Measurements from ENCODE around the gene NCMAP. TPM values are rescaled to one million over a fixed set of nuclear protein-coding genes. Genes with fewer than 3 reads are reported as not detected.

Gene NCMAP
- total RNA-seq, 1 donor from 2014 or later: 9.2 TPM

DNA sequence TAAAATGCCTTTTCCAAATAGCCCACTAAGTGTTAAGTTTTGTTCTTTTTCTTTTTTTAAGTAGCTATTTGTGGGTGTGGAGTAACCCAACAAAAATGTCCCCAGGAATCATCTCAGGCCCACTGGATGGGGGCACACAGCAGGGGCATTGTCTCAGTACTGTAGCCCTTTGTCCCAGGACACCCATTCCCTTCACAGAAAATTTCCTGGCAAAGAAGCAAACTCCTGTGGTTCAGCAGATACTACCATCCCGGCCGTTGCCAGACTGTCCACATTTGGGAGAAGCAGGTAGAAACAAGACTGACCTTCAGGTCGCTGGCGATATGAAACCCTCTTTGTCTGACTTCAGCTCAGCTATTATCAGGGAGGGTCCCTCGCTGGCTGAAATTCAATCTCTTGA is 63.5 kb downstream of the NCMAP start:
- Histone ChIP-seq H3K27me3 (ENCODE audit: low read depth) (peaks cover 2% of the 10 kb centered on the region), H3K4me1 (no peaks in the 10 kb centered on the region), H3K36me3 (no peaks in the 10 kb centered on the region), H3K9me3 (no peaks in the 10 kb centered on the region), H3K27ac (no peak overlapping the region), H3K4me3 (no peak overlapping the region)
- intact Hi-C loops (cut with DNase I): no loop called here
- no peak for ATAC-seq
- TF ChIP-seq, protein P1, sequence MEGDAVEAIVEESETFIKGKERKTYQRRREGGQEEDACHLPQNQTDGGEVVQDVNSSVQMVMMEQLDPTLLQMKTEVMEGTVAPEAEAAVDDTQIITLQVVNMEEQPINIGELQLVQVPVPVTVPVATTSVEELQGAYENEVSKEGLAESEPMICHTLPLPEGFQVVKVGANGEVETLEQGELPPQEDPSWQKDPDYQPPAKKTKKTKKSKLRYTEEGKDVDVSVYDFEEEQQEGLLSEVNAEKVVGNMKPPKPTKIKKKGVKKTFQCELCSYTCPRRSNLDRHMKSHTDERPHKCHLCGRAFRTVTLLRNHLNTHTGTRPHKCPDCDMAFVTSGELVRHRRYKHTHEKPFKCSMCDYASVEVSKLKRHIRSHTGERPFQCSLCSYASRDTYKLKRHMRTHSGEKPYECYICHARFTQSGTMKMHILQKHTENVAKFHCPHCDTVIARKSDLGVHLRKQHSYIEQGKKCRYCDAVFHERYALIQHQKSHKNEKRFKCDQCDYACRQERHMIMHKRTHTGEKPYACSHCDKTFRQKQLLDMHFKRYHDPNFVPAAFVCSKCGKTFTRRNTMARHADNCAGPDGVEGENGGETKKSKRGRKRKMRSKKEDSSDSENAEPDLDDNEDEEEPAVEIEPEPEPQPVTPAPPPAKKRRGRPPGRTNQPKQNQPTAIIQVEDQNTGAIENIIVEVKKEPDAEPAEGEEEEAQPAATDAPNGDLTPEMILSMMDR (IDR thresholded peaks at IDR 0.05): no peak
- no peak for DNase-seq

DNA sequence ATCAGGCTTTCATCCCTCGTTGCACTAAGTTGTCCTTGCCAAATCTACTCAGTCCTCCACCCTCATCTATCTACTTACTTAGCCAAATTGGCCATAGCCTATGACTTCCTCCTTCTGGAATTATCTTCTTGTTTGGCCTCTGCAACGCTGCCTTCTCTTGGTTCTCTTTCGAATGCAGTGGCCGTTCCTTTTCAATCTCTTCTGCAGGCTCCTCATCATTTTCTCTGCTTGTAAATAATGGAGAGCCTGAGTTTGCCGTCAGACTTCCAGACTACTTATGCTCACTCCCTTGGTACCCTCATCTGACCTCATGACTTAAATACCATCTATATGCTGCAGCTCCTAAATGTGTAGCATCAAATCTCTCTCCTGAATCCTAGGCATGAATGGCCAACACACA is 64.8 kb downstream of the NCMAP start:
- Histone ChIP-seq H3K27me3 (ENCODE audit: low read depth) (peaks cover 2% of the 10 kb centered on the region), H3K27ac (no peak overlapping the region), H3K4me3 (no peak overlapping the region), H3K4me1 (no peaks in the 10 kb centered on the region), H3K36me3 (no peaks in the 10 kb centered on the region), H3K9me3 (no peaks in the 10 kb centered on the region)
- no peak for DNase-seq
- intact Hi-C loops (cut with DNase I): no loop called here
- TF ChIP-seq, protein P1 (IDR thresholded peaks at IDR 0.05): no peak
- ATAC-seq: no peak

DNA sequence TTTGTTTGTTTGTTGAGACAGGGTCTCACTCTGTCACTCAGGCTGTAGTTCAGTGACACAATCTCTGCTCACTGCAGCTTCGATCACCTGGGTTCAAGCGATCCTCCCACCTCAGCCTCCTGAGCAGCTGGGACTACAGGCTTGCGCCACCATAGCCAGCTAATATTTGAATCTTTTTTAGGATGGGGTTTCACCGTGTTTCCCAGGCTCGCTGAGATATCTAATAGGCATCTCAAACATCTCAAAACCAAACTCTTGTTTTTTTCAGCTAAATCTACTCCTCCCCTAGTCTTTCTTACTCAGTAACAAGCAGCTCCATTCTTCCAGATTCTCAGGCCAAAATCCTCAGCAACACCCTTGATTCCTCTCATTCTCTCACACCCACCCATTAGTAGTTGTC is 65.2 kb downstream of the NCMAP start:
- Histone ChIP-seq H3K9me3 (no peaks in the 10 kb centered on the region), H3K36me3 (no peaks in the 10 kb centered on the region), H3K27me3 (ENCODE audit: low read depth) (peaks cover 2% of the 10 kb centered on the region), H3K27ac (no peak overlapping the region), H3K4me3 (no peak overlapping the region), H3K4me1 (no peaks in the 10 kb centered on the region)
- ATAC-seq: no peak
- intact Hi-C loops (cut with DNase I): no loop called here
- DNase-seq: no peak
- TF ChIP-seq, protein P1 (IDR thresholded peaks at IDR 0.05): no peak

DNA sequence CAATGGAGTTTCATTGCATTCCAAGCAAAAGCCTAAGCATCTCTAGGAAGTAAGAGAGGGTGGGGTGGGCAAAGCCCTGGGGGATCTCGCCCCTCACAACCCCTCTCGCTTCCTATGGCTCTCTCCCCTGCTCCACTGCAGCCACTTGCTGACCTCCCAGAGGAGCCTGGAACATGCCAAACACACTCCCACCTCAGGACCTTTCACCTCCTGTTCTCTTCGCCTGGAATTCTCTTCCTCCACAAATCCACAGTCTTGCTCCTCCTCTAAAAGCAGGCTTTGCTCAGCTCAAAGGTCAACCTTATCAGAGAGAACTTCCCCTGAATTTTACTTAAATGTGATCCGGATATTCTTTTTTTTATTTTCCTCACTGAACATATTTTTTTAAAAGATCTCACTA is 66.3 kb downstream of the NCMAP start:
- no peaks in the 10 kb centered on the region for H3K9me3 ChIP-seq
- H3K27me3 ChIP-seq (ENCODE audit: low read depth): no peaks in the 10 kb centered on the region
- H3K4me3 ChIP-seq: no peak overlapping the region
- H3K36me3 ChIP-seq: no peaks in the 10 kb centered on the region
- H3K4me1 ChIP-seq: no peaks in the 10 kb centered on the region
- intact Hi-C loops (cut with DNase I): no loop called here
- TF ChIP-seq, protein P1 (IDR thresholded peaks at IDR 0.05): no peak
- no peak for ATAC-seq
- DNase-seq: no peak
- no peak overlapping the region for H3K27ac ChIP-seq

DNA sequence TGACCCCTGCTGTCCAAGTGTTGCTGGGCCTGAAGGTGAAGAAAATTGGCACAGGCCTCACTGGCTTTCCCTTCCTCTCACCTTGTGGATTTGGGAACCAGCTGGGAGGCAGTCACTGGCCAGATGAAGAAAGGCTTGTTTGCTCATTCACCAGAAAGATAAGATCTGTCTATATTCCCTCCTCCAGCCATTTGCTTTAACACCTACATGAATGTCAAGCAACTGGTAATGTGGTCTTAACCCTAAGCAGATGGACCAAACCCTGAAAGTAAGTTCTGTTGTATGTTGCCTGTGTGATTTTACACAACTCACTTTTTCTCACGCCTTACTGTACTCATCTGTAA is 76.9 kb downstream of the NCMAP start:
- Histone ChIP-seq H3K4me3 (no peak overlapping the region), H3K4me1 (no peaks in the 10 kb centered on the region), H3K9me3 (no peaks in the 10 kb centered on the region), H3K27me3 (ENCODE audit: low read depth) (no peaks in the 10 kb centered on the region), H3K27ac (no peak overlapping the region), H3K36me3 (no peaks in the 10 kb centered on the region)
- TF ChIP-seq, protein P1 (IDR thresholded peaks at IDR 0.05): no peak
- DNase-seq (no peak), ATAC-seq (no peak)
- intact Hi-C loops (cut with DNase I): no loop called here
